SU-DHL-6 (cell line): ENCODE data around the gene TRPC5OS.

ENCODE experiments used
- H2AFZ ChIP-seq: fragments of 200-600 bp; sonication (generic); 2 replicates; pipeline ENCODE4 v1.6.1; 2014; ENCODE audit warnings: low read depth, mild to moderate bottlenecking, moderate library complexity, mixed read lengths, antibody characterized with exemption, low read length; ENCODE audit not compliant: severe bottlenecking
- H3F3A ChIP-seq: fragments of 200-600 bp; shearing (Covaris generic); 2 replicates; pipeline ENCODE4 v1.6.0; 2016; ENCODE audit warnings: antibody characterized with exemption, mild to moderate bottlenecking; ENCODE audit not compliant: insufficient read depth
- H3K27ac ChIP-seq: fragments of 200-600 bp; sonication (generic); 2 replicates; pipeline ENCODE4 v1.5.1; 2016; ENCODE audit warnings: low read depth, mild to moderate bottlenecking, low read length, moderate library complexity, mixed read lengths
- H3K27me3 ChIP-seq: fragments of 200-600 bp; sonication (generic), shearing (Covaris generic); 2 replicates; pipeline ENCODE4 v1.6.0; 2014; ENCODE audit warnings: mild to moderate bottlenecking, low read length
- H3K36me3 ChIP-seq: fragments of 200-600 bp; sonication (generic); 2 replicates; pipeline ENCODE4 v1.6.1; 2014; ENCODE audit warnings: mild to moderate bottlenecking, low read length, mixed read lengths
- H3K4me2 ChIP-seq: fragments of 300-600, 200-600 bp; shearing (Covaris generic), sonication (generic); 2 replicates; pipeline ENCODE4 v1.6.0; 2014; ENCODE audit warnings: low read length, low read depth, mild to moderate bottlenecking; ENCODE audit not compliant: poor library complexity, severe bottlenecking
- H3K4me3 ChIP-seq: fragments of 200-600 bp; sonication (generic); 2 replicates; pipeline ENCODE4 v1.5.1; 2014; ENCODE audit warnings: antibody characterized with exemption, low read length, mild to moderate bottlenecking, mixed read lengths; ENCODE audit not compliant: insufficient read depth, poor library complexity, severe bottlenecking
- H3K79me2 ChIP-seq: fragments of 200-600 bp; sonication (generic); 2 replicates; pipeline ENCODE4 v1.6.1; 2014; ENCODE audit warnings: mild to moderate bottlenecking, low read length, moderate library complexity; ENCODE audit not compliant: insufficient read depth
- H3K9ac ChIP-seq: fragments of 200-600 bp; sonication (generic); 2 replicates; pipeline ENCODE4 v1.7.0; 2014; ENCODE audit warnings: mild to moderate bottlenecking, low read length
- H3K9me2 ChIP-seq: fragments of 200-600 bp; sonication (generic); replicated peaks from 2 replicates; pipeline ENCODE4 v1.6.1; 2014; ENCODE audit warnings: low read length; ENCODE audit not compliant: insufficient read depth
- H3K9me3 ChIP-seq: fragments of 200-600 bp; sonication (generic); 2 replicates; pipeline ENCODE4 v1.6.1; 2014; ENCODE audit warnings: low read length, mixed read lengths; ENCODE audit not compliant: insufficient read depth
- H4K20me1 ChIP-seq: fragments of 200-600 bp; sonication (generic); 2 replicates; pipeline ENCODE4 v1.6.1; 2014; ENCODE audit warnings: low read depth, mild to moderate bottlenecking, antibody characterized with exemption, low read length, moderate library complexity, mixed read lengths
- EZH2phosphoT487 ChIP-seq: fragments of 200-600 bp; sonication (generic), shearing (Covaris generic); conservative IDR thresholded peaks from 2 replicates; pipeline ENCODE4 v1.6.1; 2018; ENCODE audit warnings: mild to moderate bottlenecking, antibody characterized with exemption, low read length, moderate library complexity, mixed read lengths
- TF ChIP-seq, protein P1 (sequence below): fragments of 200-600 bp; sonication (generic); IDR thresholded peaks from one replicate; pipeline ENCODE4 v1.5.1; 2017; ENCODE audit warnings: antibody characterized with exemption, mild to moderate bottlenecking, low read length, moderate library complexity; ENCODE audit not compliant: insufficient read depth, poor library complexity, severe bottlenecking

TRPC5OS gene

DNA sequence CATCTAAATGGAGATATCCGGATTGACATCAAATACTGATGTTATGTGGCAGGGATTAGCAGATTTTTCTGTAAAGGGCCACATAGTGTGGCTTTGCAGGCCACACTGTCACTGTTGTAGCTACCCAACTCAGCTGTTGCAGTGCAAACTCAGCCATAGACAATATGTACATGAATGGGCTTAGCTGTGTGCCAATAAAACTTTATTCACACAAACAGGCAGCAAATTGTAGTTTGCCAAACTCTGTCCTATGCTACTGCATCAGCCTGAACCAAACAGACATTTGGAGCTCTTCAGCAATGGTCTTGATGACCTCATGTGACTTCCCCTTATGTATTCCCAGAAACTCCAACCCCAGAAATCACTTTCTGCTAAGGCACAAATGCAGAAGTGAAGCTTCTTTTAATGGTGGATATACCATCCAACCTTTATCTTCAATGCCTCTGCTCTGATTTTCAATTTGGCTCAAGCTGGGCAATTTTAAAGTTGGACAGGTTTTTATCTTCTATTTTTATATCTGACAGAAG is 18.4 kb upstream of the TRPC5OS start:
- H2AFZ ChIP-seq: no peak overlapping the region
- H3K79me2 ChIP-seq: no peaks in the 10 kb centered on the region
- H3K36me3 ChIP-seq: no peaks in the 10 kb centered on the region
- no peaks in the 10 kb centered on the region for H3K9me3 ChIP-seq
- H3K4me2 ChIP-seq: no peak overlapping the region
- TF ChIP-seq, protein P1, sequence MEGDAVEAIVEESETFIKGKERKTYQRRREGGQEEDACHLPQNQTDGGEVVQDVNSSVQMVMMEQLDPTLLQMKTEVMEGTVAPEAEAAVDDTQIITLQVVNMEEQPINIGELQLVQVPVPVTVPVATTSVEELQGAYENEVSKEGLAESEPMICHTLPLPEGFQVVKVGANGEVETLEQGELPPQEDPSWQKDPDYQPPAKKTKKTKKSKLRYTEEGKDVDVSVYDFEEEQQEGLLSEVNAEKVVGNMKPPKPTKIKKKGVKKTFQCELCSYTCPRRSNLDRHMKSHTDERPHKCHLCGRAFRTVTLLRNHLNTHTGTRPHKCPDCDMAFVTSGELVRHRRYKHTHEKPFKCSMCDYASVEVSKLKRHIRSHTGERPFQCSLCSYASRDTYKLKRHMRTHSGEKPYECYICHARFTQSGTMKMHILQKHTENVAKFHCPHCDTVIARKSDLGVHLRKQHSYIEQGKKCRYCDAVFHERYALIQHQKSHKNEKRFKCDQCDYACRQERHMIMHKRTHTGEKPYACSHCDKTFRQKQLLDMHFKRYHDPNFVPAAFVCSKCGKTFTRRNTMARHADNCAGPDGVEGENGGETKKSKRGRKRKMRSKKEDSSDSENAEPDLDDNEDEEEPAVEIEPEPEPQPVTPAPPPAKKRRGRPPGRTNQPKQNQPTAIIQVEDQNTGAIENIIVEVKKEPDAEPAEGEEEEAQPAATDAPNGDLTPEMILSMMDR: no peak
- TF ChIP-seq EZH2phosphoT487: no peak
- H3K27me3 ChIP-seq: no peaks in the 10 kb centered on the region
- no peak overlapping the region for H3K4me3 ChIP-seq
- H3K27ac ChIP-seq: no peak overlapping the region
- no peaks in the 10 kb centered on the region for H4K20me1 ChIP-seq
- no peaks in the 10 kb centered on the region for H3K9me2 ChIP-seq
- no peaks in the 10 kb centered on the region for H3F3A ChIP-seq
- no peak overlapping the region for H3K9ac ChIP-seq

DNA sequence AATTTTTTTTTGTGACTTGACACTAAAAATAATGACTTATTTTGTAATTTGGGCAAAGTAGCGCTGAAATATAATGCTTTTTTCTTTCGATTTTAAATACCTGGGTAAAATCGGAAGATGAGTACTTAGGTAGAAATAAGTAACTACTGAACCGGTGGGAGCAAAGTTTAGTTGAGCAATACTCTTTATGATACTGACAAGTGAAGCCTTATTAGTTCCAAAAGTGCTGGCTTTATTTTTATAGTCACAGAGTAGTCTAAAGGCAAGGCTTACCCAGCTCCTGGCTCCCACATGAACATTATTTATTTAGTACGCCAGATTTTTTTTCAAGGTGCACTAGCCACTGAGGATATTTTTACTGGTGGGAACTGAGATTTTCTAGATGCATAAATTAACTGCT is 14.4 kb upstream of the TRPC5OS start:
- Histone ChIP-seq H3K27ac (no peak overlapping the region), H3K9ac (no peak overlapping the region), H2AFZ (no peak overlapping the region), H3F3A (no peaks in the 10 kb centered on the region), H3K27me3 (no peaks in the 10 kb centered on the region), H4K20me1 (no peaks in the 10 kb centered on the region), H3K9me3 (no peaks in the 10 kb centered on the region), H3K36me3 (no peaks in the 10 kb centered on the region), H3K4me3 (no peak overlapping the region), H3K4me2 (no peak overlapping the region), H3K79me2 (no peaks in the 10 kb centered on the region), H3K9me2 (no peaks in the 10 kb centered on the region)
- TF ChIP-seq, protein P1: no peak
- TF ChIP-seq EZH2phosphoT487: no peak

DNA sequence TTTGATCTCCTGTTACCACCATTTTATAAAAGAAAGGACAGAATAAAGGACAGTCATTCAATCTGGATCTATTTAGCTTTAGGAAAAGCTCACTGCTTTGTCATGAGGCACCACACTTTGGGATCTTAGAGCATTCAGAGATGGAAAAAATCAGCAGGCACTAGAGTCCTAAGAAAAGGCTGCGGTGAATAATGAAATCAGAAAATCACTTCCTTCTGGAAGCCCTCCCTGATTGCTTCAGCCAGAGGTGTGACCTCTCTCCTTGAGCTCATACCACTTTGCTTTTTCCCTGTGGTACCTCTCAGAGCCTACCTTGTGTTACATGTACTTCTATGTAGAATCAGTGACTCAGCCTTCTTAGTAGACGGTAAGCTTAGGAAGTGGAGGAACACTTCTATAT is 8.7 kb upstream of the TRPC5OS start:
- Histone ChIP-seq H3K4me3 (no peak overlapping the region), H3F3A (no peaks in the 10 kb centered on the region), H3K27ac (no peak overlapping the region), H3K27me3 (no peaks in the 10 kb centered on the region), H3K79me2 (no peaks in the 10 kb centered on the region), H3K9ac (no peak overlapping the region), H3K36me3 (no peaks in the 10 kb centered on the region), H3K4me2 (no peak overlapping the region), H4K20me1 (no peaks in the 10 kb centered on the region), H3K9me3 (no peaks in the 10 kb centered on the region), H3K9me2 (no peaks in the 10 kb centered on the region), H2AFZ (no peak overlapping the region)
- TF ChIP-seq, protein P1: no peak
- TF ChIP-seq EZH2phosphoT487: no peak
